Activated naive CD4-positive, alpha-beta T cell treated with anti-CD3 and anti-CD28 coated beads, Interleukin-2, amount 50 U/mL, for 16 hours (primary cell): Measurements from ENCODE around the gene SKIC2.
A peak's percentile ranks its signal among the peaks of the same experiment; 100 is the strongest.
"Not testable (repeated sequence)": the region's sequence is repeated elsewhere in the genome, so short reads cannot be mapped to it uniquely, and the experiment has no call there.

Experiments used
- DNase-seq: peaks from one replicate; pipeline ENCODE4 v3.0.0-alpha.2; 2020

SKIC2 gene

GRCh38 chr6:31969712-31970603 lies 11.0 kb downstream of the SKIC2 start:
- no peak for DNase-seq

GRCh38 chr6:31970604-31971271 lies 11.8 kb downstream of the SKIC2 start:
- DNase-seq: no peak

GRCh38 chr6:31971279-31971992 lies 12.5 kb downstream of the SKIC2 start:
- no peak for DNase-seq

GRCh38 chr6:31971993-31972708 lies 13.2 kb downstream of the SKIC2 start, which contains the start of gene DXO:
TSS of gene DXO (minus strand) at chr6:31972138. CDS start at chr6:31971675, 463 bp downstream.
- DNase-seq: peak; percentile 98

GRCh38 chr6:31972709-31973350 lies 13.9 kb downstream of the SKIC2 start:
- DNase-seq: no peak

- DNase-seq: not testable (repeated sequence)
Observed at GRCh38 chr6:31976065-31976464, 17.1 kb downstream of the SKIC2 start.

GRCh38 chr6:31977816-31978431 lies 18.9 kb downstream of the SKIC2 start:
- no peak for DNase-seq

- DNase-seq: no peak
Observed at GRCh38 chr6:31978831-31979230, 19.9 kb downstream of the SKIC2 start.

- DNase-seq: no peak
Observed at GRCh38 chr6:31979238-31979898, 20.4 kb downstream of the SKIC2 start.

- not testable (repeated sequence) for DNase-seq
Observed at GRCh38 chr6:31980195-31980876, 21.4 kb downstream of the SKIC2 start.

GRCh38 chr6:31980998-31981397 lies 22.0 kb downstream of the SKIC2 start:
- DNase-seq: not testable (repeated sequence)

- not testable (repeated sequence) for DNase-seq
Observed at GRCh38 chr6:31981744-31982143, 22.8 kb downstream of the SKIC2 start, which contains the start of gene C4A. TSS of gene C4A (plus strand) at chr6:31982057. CDS start at chr6:31982108, 51 bp downstream.

- not testable (repeated sequence) for DNase-seq
Observed at GRCh38 chr6:31989363-31989762, 30.4 kb downstream of the SKIC2 start.

- DNase-seq: not testable (repeated sequence)
Observed at GRCh38 chr6:31994421-31994820, 35.4 kb downstream of the SKIC2 start.

GRCh38 chr6:31996385-31996784 lies 37.4 kb downstream of the SKIC2 start:
- not testable (repeated sequence) for DNase-seq

GRCh38 chr6:32002546-32003268 lies 43.7 kb downstream of the SKIC2 start:
- not testable (repeated sequence) for DNase-seq

- not testable (repeated sequence) for DNase-seq
Observed at GRCh38 chr6:32003301-32003700, 44.3 kb downstream of the SKIC2 start.

GRCh38 chr6:32004393-32004792 lies 45.4 kb downstream of the SKIC2 start:
- DNase-seq: not testable (repeated sequence)

GRCh38 chr6:32004864-32005537 lies 46.0 kb downstream of the SKIC2 start:
- peak; percentile 3 for DNase-seq
